Activated CD4-positive, alpha-beta T cell treated with anti-CD3 and anti-CD28 coated beads, Interleukin-2, amount 50 U/mL, for 16 hours (primary cell): Measurements from ENCODE around the gene ABCB8.
"Not testable (repeated sequence)": the region's sequence is repeated elsewhere in the genome, so short reads cannot be mapped to it uniquely, and the experiment has no call there.

ENCODE experiments used
- DNase-seq: peaks from one replicate; pipeline ENCODE4 v3.0.0-alpha.2; 2020

ABCB8 gene

GRCh38 chr7:151015967-151016366, 12.3 kb upstream of the ABCB8 start:
- no peak for DNase-seq

- DNase-seq, result no peak
These were observed 11.7 kb upstream of the ABCB8 start for GRCh38 chr7:151016505-151016904.

GRCh38 chr7:151016942-151017341, 11.3 kb upstream of the ABCB8 start:
- no peak for DNase-seq

GRCh38 chr7:151017370-151017952, 10.8 kb upstream of the ABCB8 start:
- DNase-seq, result no peak

- peak; percentile 79 for DNase-seq
These were observed 10.3 kb upstream of the ABCB8 start for GRCh38 chr7:151017953-151018420.

GRCh38 chr7:151018421-151019129, 9.7 kb upstream of the ABCB8 start:
- no peak for DNase-seq

- no peak for DNase-seq
These were observed 9.2 kb upstream of the ABCB8 start for GRCh38 chr7:151019130-151019447.

- no peak for DNase-seq
These were observed 8.0 kb upstream of the ABCB8 start for GRCh38 chr7:151020231-151020630.

GRCh38 chr7:151023232-151023631, 5.0 kb upstream of the ABCB8 start:
- no peak for DNase-seq

GRCh38 chr7:151024435-151025056, 3.7 kb upstream of the ABCB8 start, which contains the start of gene ATG9B:
ATG9B (minus strand) TSS chr7:151024494; CDS start chr7:151024423, 71 bp downstream.
- DNase-seq, result no peak

- no peak for DNase-seq
These were observed 2.2 kb upstream of the ABCB8 start for GRCh38 chr7:151025924-151026671.

GRCh38 chr7:151026771-151027727, 1.2 kb upstream of the ABCB8 start:
- not testable (repeated sequence) for DNase-seq

GRCh38 chr7:151027728-151028130, 521 bp upstream of the ABCB8 start:
- DNase-seq, result not testable (repeated sequence)

- no peak for DNase-seq
These were observed 775 bp downstream of the ABCB8 start for GRCh38 chr7:151028948-151029501.

- DNase-seq, result no peak
These were observed 2.8 kb downstream of the ABCB8 start for GRCh38 chr7:151031011-151031410.

GRCh38 chr7:151032936-151033863, 5.0 kb downstream of the ABCB8 start:
- no peak for DNase-seq

- no peak for DNase-seq
These were observed 5.6 kb downstream of the ABCB8 start for GRCh38 chr7:151033864-151034249.

- DNase-seq, result no peak
These were observed 6.2 kb downstream of the ABCB8 start for GRCh38 chr7:151034312-151035025.

- DNase-seq, result no peak
These were observed 6.9 kb downstream of the ABCB8 start for GRCh38 chr7:151035026-151035717.

- DNase-seq, result no peak
These were observed 7.7 kb downstream of the ABCB8 start for GRCh38 chr7:151035902-151036301.
